ENCODE results near the gene PPP1R2.
"Not testable (repeated sequence)": the region's sequence is repeated elsewhere in the genome, so short reads cannot be mapped to it uniquely, and the experiment has no call there.

Gene PPP1R2

GRCh38 chr3:195542698-195543499, at the start of gene PPP1R2:
Gene PPP1R2 (minus strand): TSS chr3:195543325. CDS start chr3:195543025, 300 bp downstream.
- H3K9me3 ChIP-seq (ENCODE audit: control insufficient read depth in 1 of 2, low read length in 2 of 2): no peaks in the 10 kb centered on the region
- no peaks in the 10 kb centered on the region for H3K36me3 ChIP-seq (ENCODE audit: control insufficient read depth in 1 of 2, insufficient read depth in 2 of 2, low read length in 2 of 2)
- peaks cover 14 to 29% of the 10 kb centered on the region in 2 donors for H3K4me1 ChIP-seq (ENCODE audit: control insufficient read depth in 1 of 2, insufficient read depth in 2 of 2, low read length in 2 of 2)

GRCh38 chr3:195591852-195592251, 48.7 kb upstream of the PPP1R2 start:
- Histone ChIP-seq H3K27me3 (ENCODE audit: low read depth, low read length) (no peaks in the 10 kb centered on the region), H3K4me1 (ENCODE audit: control insufficient read depth in 1 of 2, insufficient read depth in 2 of 2, low read length in 2 of 2) (no peaks in the 10 kb centered on the region), H3K27ac (ENCODE audit: low read length) (no peak overlapping the region), H3K4me3 (ENCODE audit: low read depth in 1 of 2, low read length in 2 of 2) (no peak overlapping the region), H3K36me3 (ENCODE audit: control insufficient read depth in 1 of 2, insufficient read depth in 2 of 2, low read length in 2 of 2) (no peaks in the 10 kb centered on the region), H3K9me3 (ENCODE audit: control insufficient read depth in 1 of 2, low read length in 2 of 2) (peaks cover 0 to 8% of the 10 kb centered on the region in 2 donors)

More at GRCh38 chr3:195542698-195543499, at the start of gene PPP1R2:
- Histone ChIP-seq H3K27me3 (ENCODE audit: low read depth, low read length) (no peaks in the 10 kb centered on the region), H3K4me3 (ENCODE audit: low read depth in 1 of 2, low read length in 2 of 2) (peak within 1 kb of the TSS; percentile 79 to 97), H3K27ac (ENCODE audit: low read length) (peak within 1 kb of the TSS; percentile 88)

DNA sequence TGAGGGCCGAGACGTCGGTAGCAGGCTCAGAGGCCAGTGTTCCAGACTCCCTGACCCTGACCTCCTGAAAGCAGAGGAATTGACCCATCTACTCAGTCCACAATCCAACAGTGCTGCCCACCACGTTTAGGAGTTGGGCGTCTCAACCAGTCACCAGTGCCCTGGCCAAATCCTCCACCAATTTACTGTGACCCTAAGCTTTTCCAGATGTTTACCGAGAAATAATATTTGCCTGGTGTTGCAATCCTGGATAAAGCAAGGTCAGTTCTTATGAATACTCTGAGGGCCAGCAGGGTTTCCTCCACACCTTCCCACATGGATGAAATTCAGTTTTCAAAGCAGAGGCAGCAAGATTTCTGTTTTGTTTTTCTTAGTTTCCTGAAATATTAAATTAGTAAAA, 48.1 kb upstream of the PPP1R2 start:
- H3K36me3 ChIP-seq (ENCODE audit: control insufficient read depth in 1 of 2, insufficient read depth in 2 of 2, low read length in 2 of 2): no peaks in the 10 kb centered on the region
- no peaks in the 10 kb centered on the region for H3K27me3 ChIP-seq (ENCODE audit: low read depth, low read length)
- peaks cover 0 to 8% of the 10 kb centered on the region in 2 donors for H3K9me3 ChIP-seq (ENCODE audit: control insufficient read depth in 1 of 2, low read length in 2 of 2)
- no peak overlapping the region for H3K27ac ChIP-seq (ENCODE audit: low read length)
- no peaks in the 10 kb centered on the region for H3K4me1 ChIP-seq (ENCODE audit: control insufficient read depth in 1 of 2, insufficient read depth in 2 of 2, low read length in 2 of 2)
- no peak overlapping the region for H3K4me3 ChIP-seq (ENCODE audit: low read depth in 1 of 2, low read length in 2 of 2)

DNA sequence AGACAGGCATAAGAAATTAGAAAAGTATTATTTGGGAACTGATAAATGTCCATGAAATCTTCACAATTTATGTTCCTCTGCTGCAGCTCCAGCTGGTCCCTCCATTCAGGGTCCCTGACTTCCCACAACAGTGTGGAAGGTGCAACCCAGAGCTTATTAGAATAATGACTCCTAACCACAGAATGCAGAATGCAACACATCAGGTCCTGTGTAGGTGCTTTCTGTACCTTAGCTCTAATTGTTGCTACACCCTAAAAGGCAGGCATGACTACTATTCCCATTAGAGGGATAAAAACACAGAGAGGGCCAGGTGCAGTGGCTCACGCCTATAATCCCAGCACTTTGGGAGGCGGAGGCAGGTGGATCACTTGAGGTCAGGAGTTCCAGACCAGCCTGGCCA, 47.3 kb upstream of the PPP1R2 start:
- not testable (repeated sequence) for H3K4me1 ChIP-seq (ENCODE audit: control insufficient read depth in 1 of 2, insufficient read depth in 2 of 2, low read length in 2 of 2); H3K27ac ChIP-seq (ENCODE audit: low read length); H3K36me3 ChIP-seq (ENCODE audit: control insufficient read depth in 1 of 2, insufficient read depth in 2 of 2, low read length in 2 of 2); H3K9me3 ChIP-seq (ENCODE audit: control insufficient read depth in 1 of 2, low read length in 2 of 2); H3K4me3 ChIP-seq (ENCODE audit: low read depth in 1 of 2, low read length in 2 of 2); H3K27me3 ChIP-seq (ENCODE audit: low read depth, low read length)

DNA sequence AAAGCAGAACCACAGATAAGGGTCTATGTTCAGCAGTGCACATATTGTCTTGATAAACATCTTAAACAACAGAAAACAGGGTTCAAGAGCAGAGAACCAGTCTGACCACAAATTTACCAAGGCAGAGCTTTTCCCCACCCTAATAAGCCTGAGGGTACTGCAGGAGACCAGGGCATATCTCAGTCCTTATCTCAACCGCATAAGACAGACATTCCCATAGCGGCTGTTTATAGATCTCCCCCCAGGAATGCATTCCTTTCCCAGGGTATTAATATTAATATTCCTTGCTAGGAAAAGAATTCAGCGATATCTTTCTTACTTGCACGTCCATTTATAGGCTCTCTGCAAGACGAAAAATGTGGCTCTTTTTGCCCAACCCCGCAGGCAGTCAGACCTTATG, 46.7 kb upstream of the PPP1R2 start:
- not testable (repeated sequence) for H3K36me3 ChIP-seq (ENCODE audit: control insufficient read depth in 1 of 2, insufficient read depth in 2 of 2, low read length in 2 of 2); H3K4me3 ChIP-seq (ENCODE audit: low read depth in 1 of 2, low read length in 2 of 2); H3K4me1 ChIP-seq (ENCODE audit: control insufficient read depth in 1 of 2, insufficient read depth in 2 of 2, low read length in 2 of 2)

GRCh38 chr3:195587824-195588223, 44.7 kb upstream of the PPP1R2 start:
- Histone ChIP-seq H3K27me3 (ENCODE audit: low read depth, low read length) (no peaks in the 10 kb centered on the region), H3K4me1 (ENCODE audit: control insufficient read depth in 1 of 2, insufficient read depth in 2 of 2, low read length in 2 of 2) (no peaks in the 10 kb centered on the region), H3K4me3 (ENCODE audit: low read depth in 1 of 2, low read length in 2 of 2) (no peak overlapping the region), H3K27ac (ENCODE audit: low read length) (no peak overlapping the region), H3K36me3 (ENCODE audit: control insufficient read depth in 1 of 2, insufficient read depth in 2 of 2, low read length in 2 of 2) (no peaks in the 10 kb centered on the region), H3K9me3 (ENCODE audit: control insufficient read depth in 1 of 2, low read length in 2 of 2) (peaks cover 0 to 8% of the 10 kb centered on the region in 2 donors)

More for the DNA sequence above, 46.7 kb upstream of the PPP1R2 start:
- not testable (repeated sequence) for H3K27me3 ChIP-seq (ENCODE audit: low read depth, low read length); H3K27ac ChIP-seq (ENCODE audit: low read length); H3K9me3 ChIP-seq (ENCODE audit: control insufficient read depth in 1 of 2, low read length in 2 of 2)

DNA sequence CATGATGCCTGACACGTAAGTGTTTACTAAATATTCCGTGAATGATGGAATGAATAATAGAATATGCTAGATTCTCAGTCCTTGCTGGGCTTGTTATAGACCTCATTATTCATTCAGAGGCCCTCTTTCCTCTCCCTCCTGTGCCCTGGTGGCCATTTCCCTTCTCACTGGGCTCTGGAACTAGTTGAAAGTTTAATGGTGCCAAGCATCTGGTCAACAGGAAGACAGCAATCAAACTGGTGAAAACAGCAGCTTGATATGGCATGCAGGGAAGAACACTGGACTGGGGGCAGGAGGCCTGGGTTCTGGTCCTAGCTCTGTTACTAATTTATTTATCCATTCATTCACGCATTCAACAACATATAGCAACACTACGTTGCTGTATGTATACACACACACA, 44.3 kb upstream of the PPP1R2 start:
- Histone ChIP-seq H3K27me3 (ENCODE audit: low read depth, low read length) (no peaks in the 10 kb centered on the region), H3K4me3 (ENCODE audit: low read depth in 1 of 2, low read length in 2 of 2) (no peak overlapping the region), H3K4me1 (ENCODE audit: control insufficient read depth in 1 of 2, insufficient read depth in 2 of 2, low read length in 2 of 2) (no peaks in the 10 kb centered on the region), H3K36me3 (ENCODE audit: control insufficient read depth in 1 of 2, insufficient read depth in 2 of 2, low read length in 2 of 2) (no peaks in the 10 kb centered on the region), H3K27ac (ENCODE audit: low read length) (no peak overlapping the region), H3K9me3 (ENCODE audit: control insufficient read depth in 1 of 2, low read length in 2 of 2) (peaks cover 0 to 8% of the 10 kb centered on the region in 2 donors)

GRCh38 chr3:195584543-195584870, 41.4 kb upstream of the PPP1R2 start:
- no peaks in the 10 kb centered on the region for H3K27me3 ChIP-seq (ENCODE audit: low read depth, low read length)
- H3K36me3 ChIP-seq (ENCODE audit: control insufficient read depth in 1 of 2, insufficient read depth in 2 of 2, low read length in 2 of 2): no peaks in the 10 kb centered on the region
- H3K9me3 ChIP-seq (ENCODE audit: control insufficient read depth in 1 of 2, low read length in 2 of 2): peaks cover 0 to 8% of the 10 kb centered on the region in 2 donors
- no peak overlapping the region for H3K27ac ChIP-seq (ENCODE audit: low read length)
- H3K4me1 ChIP-seq (ENCODE audit: control insufficient read depth in 1 of 2, insufficient read depth in 2 of 2, low read length in 2 of 2): no peaks in the 10 kb centered on the region
- H3K4me3 ChIP-seq (ENCODE audit: low read depth in 1 of 2, low read length in 2 of 2): no peak overlapping the region

GRCh38 chr3:195583831-195584542, 40.9 kb upstream of the PPP1R2 start, which contains the start of gene APOD:
Gene APOD (minus strand): TSS chr3:195583940. CDS start chr3:195579461, 4,479 bp downstream.
- H3K27me3 ChIP-seq (ENCODE audit: low read depth, low read length): no peaks in the 10 kb centered on the region
- no peaks in the 10 kb centered on the region for H3K36me3 ChIP-seq (ENCODE audit: control insufficient read depth in 1 of 2, insufficient read depth in 2 of 2, low read length in 2 of 2)
- no peak within 1 kb of the TSS for H3K27ac ChIP-seq (ENCODE audit: low read length)
- no peak within 1 kb of the TSS for H3K4me3 ChIP-seq (ENCODE audit: low read depth in 1 of 2, low read length in 2 of 2)
- H3K4me1 ChIP-seq (ENCODE audit: control insufficient read depth in 1 of 2, insufficient read depth in 2 of 2, low read length in 2 of 2): no peaks in the 10 kb centered on the region
- H3K9me3 ChIP-seq (ENCODE audit: control insufficient read depth in 1 of 2, low read length in 2 of 2): peaks cover 0 to 6% of the 10 kb centered on the region in 2 donors

DNA sequence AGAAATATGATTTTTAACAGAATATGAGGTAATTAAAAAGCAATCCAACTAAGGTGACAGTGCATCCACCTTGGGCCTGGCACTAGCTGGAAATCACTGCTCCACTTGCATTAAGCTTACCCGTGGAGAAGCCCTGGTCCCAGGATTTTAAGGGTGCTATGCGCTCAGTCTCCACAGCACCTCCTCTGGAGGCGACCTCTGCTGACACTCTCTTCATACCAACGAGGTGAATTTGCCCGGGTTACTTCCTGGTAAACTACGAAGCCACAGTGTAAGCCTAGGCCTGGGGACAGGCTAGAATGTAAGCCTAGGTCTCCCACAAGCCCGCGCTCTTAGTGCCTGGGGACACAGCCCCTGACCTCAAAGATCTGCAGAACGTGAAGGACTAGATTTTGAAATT, 39.8 kb upstream of the PPP1R2 start:
- no peaks in the 10 kb centered on the region for H3K27me3 ChIP-seq (ENCODE audit: low read depth, low read length)
- H3K36me3 ChIP-seq (ENCODE audit: control insufficient read depth in 1 of 2, insufficient read depth in 2 of 2, low read length in 2 of 2): no peaks in the 10 kb centered on the region
- H3K9me3 ChIP-seq (ENCODE audit: control insufficient read depth in 1 of 2, low read length in 2 of 2): no peaks in the 10 kb centered on the region
- H3K4me1 ChIP-seq (ENCODE audit: control insufficient read depth in 1 of 2, insufficient read depth in 2 of 2, low read length in 2 of 2): no peaks in the 10 kb centered on the region
- no peak overlapping the region for H3K27ac ChIP-seq (ENCODE audit: low read length)
- no peak overlapping the region for H3K4me3 ChIP-seq (ENCODE audit: low read depth in 1 of 2, low read length in 2 of 2)

DNA sequence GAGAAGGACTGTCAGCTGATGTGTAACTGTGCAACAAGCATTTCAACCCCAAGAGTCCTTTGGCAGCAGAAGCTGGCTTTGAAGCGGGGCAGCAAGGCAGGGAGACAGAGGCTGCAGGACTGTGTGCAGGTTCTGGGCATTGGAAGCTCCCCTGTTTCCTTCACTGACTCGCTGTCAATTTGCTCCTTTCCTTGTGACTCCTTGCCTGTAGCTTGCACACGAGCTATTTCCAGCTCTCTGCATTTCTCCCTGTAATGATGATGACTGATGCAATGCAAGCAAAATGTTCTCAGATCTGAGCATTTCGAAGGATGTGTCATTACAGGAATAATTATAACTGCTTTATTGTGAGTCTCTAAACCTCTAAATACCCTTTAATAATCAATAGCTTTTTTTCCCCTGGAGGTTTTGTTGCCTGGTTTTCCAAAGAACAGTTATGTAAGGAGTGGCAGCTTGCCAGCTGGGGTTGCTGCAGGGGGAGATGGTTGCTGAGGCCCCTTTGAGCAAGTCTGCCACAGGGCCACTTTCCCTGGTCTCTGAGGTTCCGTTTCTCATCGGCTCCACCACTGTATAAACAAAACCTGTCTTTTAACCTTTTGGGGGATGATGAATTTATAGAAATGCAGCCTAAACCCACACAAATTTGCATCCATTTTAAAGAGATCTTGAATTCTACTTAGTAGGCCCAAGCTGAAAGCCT, 37.8 kb upstream of the PPP1R2 start:
- no peak overlapping the region for H3K27ac ChIP-seq (ENCODE audit: low read length)
- no peaks in the 10 kb centered on the region for H3K9me3 ChIP-seq (ENCODE audit: control insufficient read depth in 1 of 2, low read length in 2 of 2)
- H3K36me3 ChIP-seq (ENCODE audit: control insufficient read depth in 1 of 2, insufficient read depth in 2 of 2, low read length in 2 of 2): no peaks in the 10 kb centered on the region
- no peak overlapping the region for H3K4me3 ChIP-seq (ENCODE audit: low read depth in 1 of 2, low read length in 2 of 2)
- H3K4me1 ChIP-seq (ENCODE audit: control insufficient read depth in 1 of 2, insufficient read depth in 2 of 2, low read length in 2 of 2): no peaks in the 10 kb centered on the region
- no peaks in the 10 kb centered on the region for H3K27me3 ChIP-seq (ENCODE audit: low read depth, low read length)

Data from muscle layer of duodenum (tissue), 2 donors.